CD4-positive, alpha-beta T cell treated with Interleukin-15 for 1 hour (primary cell): ENCODE data around the gene CHRDL2.
A peak's percentile ranks its signal among the peaks of the same experiment; 100 is the strongest.

ENCODE experiments used
- DNase-seq: peaks from one replicate; pipeline ENCODE4 v3.0.0-alpha.2; 2020

Gene CHRDL2

GRCh38 chr11:74683279-74683871 lies 47.9 kb downstream of the CHRDL2 start:
- no peak for DNase-seq

- DNase-seq, result peak; percentile 7
Measured at GRCh38 chr11:74682731-74683278, 48.4 kb downstream of the CHRDL2 start.

DNA sequence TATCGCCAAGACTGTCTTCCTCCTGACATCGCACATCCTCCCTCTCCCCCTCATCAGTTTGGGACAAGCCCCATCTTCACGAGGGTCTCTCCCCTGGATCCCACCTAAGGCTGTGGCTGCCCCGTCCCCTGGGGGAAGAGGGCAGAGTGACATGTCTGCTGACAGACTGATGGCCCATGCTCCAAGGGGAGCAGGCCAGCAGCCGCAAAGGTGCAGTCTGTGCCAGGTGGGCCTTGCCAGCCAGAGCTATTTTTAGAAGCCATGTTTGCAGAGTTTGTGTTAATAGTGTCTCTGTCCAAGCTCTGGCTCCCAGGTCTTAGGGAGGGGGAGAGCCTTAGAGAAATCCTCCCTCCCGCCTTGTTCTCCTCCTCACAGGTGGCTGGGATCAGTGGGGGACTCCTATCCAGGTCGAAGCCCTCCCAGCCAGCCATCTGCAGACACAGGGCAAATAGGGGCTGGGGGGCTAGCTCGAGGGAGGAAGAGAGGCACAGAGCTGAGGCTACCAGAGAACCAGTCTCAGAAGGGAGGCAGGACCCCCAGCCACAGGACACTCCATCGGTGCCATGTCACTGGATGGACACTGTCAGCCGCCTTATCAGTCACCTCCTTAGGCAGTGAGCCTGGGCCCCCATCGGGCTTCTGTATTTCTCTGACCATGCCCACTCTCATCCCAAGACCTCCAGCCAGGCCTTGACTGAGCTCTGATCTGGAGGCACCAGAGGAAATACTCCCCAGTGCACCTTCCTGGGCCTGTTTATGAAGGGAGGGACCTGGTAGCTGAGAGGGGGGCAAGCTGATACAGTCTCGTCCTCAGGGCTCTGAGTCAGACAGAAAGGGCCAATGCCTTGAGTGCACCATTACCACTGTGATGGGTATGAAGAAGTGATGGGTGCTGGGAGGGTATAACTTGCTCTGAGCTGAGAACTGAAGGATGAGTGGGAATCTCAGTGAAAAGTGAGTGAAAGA lies 49.3 kb downstream of the CHRDL2 start:
- peak; percentile 7 for DNase-seq

GRCh38 chr11:74680703-74681531 lies 50.3 kb downstream of the CHRDL2 start:
- peak; percentile 7 for DNase-seq

- DNase-seq, result peak; percentile 6
Measured at GRCh38 chr11:74680035-74680671, 51.1 kb downstream of the CHRDL2 start.

DNA sequence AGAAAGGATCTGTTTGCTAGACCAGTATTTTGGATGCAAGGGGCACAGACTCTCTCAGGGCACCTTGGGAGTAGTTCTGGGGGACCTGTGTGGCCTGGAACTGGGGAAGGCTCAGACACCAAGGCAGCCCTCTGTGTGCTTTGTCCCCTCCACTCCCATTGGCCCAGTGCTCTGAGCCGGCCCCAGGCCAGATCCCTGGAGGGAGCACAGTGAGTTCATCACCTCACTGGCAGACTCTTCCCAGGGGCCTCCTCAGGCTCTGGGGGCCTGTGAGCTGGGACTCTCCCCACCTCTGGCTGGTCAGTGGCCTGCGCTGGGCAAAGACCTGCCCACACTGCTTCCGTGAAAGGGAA lies 51.7 kb downstream of the CHRDL2 start:
- DNase-seq, result no peak

DNA sequence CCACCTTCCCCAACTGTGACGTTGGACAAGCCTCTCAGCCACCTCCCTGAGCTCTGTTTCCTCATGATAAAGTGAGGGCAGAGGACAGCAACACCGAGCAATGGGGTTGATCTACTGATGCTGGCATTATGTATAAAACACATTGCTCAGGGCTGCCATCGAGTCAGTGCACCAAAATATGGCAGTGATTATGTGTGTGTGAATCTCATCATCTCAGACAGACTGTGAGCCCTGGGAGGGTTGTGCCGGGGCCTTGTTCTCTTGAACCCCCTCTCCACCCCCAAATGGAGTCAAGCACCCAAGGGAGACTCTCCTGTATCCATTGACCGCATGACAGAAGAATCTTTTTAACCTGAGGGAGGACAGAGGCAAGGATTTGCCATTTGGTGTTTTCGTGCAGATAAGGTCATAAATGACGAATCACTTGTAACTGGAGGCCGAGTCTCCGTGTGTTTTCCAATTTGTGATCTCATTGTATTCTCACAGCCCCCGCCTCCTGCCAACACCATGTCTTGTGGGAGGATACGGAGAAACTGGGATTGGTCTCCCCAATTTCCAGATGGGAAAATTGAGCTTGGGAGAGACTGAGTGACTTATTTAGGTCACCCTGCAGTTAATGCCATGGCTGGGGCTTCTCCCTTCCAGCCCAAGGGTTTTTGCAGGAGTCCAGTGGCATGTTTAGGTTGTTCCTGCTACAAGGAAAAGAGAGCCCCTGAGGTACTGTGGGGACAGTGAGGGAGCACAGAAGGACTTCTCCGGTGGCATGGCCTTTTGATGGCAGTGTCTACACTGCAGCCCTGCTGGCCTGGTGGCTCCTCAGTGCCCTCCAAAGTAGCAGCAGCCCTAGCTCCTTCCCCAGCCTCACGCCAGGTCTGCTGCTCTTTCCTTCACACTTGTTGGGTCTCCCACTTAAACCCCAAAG lies 52.4 kb downstream of the CHRDL2 start:
- DNase-seq, result no peak

- DNase-seq, result no peak
Measured at GRCh38 chr11:74678041-74678440, 53.2 kb downstream of the CHRDL2 start.

DNA sequence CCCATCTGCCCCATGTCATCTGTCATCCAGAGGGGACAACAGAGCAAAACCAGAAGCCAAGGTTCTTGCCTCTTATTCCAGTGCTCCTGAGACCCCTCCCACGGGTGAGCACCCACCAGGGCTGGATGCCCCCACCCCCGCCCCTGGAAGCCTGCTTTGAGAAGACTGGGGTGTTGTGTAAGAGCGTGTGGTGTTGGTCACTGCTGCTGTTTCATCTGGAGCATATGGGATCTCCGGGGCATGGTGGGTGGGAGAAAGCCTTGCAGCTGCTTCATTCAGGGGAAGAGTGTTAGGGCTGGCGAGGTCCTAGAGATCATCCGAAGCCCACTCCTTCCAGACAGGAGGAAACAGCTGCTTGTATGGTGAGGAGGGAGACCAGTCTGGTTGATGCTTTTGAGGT lies 54.1 kb downstream of the CHRDL2 start:
- no peak for DNase-seq

GRCh38 chr11:74676596-74676995 lies 54.6 kb downstream of the CHRDL2 start:
- no peak for DNase-seq

DNA sequence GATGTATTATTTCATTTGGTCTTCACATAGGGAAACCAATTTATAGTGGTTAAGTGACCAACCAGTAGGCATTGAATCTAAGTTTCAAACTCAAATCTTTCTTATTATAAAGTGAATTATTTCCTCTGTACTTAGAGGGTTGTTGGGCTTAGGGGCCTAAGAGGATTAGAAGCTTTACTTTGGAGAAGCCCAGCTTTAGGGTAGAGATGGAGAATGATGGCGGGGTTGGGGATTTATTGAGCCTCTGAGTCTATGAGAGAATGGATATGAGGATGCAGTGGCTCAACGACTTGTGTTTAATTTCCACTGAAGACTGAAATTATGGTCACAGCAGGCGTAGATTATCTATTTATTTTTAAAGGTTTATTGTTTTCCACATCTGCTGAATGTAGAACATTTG lies 55.5 kb downstream of the CHRDL2 start:
- no peak for DNase-seq

- no peak for DNase-seq
Measured at GRCh38 chr11:74673693-74674360, 57.4 kb downstream of the CHRDL2 start.

GRCh38 chr11:74672956-74673692 lies 58.1 kb downstream of the CHRDL2 start:
- DNase-seq, result no peak

- no peak for DNase-seq
Measured at GRCh38 chr11:74672332-74672955, 58.8 kb downstream of the CHRDL2 start.

DNA sequence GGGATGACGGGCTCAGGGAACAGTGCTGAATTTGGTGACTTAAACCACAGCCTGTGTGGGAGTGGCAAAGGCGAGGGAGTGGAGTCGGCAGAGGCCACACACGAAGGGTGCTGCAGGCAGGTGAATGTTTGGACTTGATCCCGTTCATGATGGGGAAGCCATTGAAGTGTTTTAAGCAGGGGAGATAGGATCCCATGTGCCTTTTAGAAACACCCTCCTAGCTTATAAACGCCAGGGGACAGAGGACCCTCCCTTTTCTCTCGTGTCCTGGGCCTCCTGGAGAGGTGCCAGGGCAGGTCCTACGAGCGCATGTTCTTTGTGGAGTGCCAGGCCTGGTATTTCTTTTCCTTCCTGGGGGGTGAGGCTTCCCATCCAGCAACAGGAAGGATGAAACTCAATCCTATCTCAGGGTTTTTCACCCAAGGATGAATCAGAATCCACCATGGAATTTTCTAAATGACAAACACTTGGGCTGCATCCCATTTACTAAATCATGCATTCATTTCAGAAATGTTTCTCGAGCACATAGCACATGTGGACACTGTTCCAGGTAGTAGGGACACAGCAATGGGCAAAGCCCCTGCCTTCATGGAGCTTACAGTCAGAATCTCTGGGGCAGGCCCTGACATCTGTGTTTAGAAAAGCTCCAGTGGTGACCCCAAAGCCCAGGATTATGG lies 59.6 kb downstream of the CHRDL2 start:
- no peak for DNase-seq

DNA sequence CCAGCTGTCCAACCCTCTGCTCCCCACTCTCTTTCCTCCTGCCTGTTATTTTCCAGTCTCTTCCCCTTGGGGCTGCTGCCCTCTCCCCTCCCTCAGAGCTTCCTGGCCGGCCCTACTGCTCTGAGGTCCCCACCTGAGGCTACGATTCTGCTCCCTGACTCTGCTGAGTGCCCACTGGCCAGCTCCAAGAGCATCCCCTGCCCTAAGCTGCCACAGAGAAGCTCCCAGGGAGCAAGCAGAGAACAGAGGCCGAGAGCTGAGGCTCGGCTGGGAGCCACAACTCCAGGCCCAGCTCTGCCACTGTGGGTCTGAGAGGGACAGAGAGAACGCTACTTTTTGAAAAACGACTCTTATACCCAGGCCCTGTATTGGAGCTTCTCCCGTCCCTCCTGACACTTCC lies 61.1 kb downstream of the CHRDL2 start:
- no peak for DNase-seq

DNA sequence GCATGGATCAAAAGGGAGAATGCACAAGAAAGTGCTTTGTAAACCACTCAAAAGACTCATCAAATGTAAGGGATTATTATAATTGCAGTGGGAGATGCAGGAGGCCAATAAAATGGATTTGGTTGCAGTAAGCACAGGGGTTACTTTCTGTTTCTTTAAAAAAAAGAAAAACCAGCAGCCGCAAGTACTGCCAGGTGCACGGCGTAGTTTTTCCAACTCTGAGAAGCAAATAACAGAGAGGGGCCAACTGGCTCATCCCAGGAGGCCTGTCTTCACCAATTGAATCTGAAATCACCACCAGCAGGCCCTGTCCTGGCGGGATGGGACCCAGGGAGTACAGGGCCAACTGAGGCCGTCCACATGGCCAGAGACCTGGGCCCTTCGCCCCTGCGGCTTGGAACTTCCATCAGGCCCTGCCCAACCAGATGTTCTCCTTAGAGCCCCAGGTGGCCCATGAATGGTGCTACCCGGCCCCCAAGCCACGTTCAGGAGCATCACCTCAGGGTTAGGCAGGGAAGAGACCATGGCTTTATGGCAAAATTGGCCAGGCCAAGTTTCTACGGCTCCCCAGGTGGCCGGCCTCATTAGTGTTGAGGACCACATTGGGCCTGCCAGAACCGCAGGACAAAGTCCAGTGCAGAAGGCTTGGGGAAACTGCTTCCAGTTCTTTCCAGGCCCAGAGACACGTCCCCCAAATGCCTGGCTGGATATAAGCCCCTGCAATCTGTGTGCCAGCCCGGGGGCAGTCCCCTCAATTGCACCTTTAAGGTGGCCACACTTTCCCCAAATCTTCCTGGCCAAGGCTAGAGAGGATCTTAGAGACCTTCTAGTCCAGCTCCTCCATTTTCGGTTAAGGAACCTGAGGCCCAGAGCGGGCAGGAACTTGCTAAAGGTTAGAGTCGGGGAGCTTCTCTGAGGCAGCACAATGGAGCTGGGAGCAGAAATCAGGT lies 61.7 kb downstream of the CHRDL2 start:
- DNase-seq, result no peak

- no peak for DNase-seq
Measured at GRCh38 chr11:74663315-74663714, 67.9 kb downstream of the CHRDL2 start.
